GM12873 (cell line): ENCODE measurements around the gene UGT1A5.

ENCODE experiments used
- TF ChIP-seq, protein P1 (sequence below): IDR thresholded peaks from 2 replicates; pipeline ENCODE4 v1.5.1; 2012; ENCODE audit warnings: low read depth, mild to moderate bottlenecking, moderate library complexity, low read length, control low read depth; ENCODE audit not compliant: insufficient read depth; ENCODE audit errors: missing control alignments

Gene UGT1A5

DNA sequence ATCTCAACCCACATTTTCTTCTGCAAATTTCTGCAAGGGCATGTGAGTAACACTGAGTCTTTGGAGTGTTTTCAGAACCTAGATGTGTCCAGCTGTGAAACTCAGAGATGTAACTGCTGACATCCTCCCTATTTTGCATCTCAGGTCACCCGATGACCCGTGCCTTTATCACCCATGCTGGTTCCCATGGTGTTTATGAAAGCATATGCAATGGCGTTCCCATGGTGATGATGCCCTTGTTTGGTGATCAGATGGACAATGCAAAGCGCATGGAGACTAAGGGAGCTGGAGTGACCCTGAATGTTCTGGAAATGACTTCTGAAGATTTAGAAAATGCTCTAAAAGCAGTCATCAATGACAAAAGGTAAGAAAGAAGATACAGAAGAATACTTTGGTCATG lies 55.4 kb downstream of the UGT1A5 start:
- TF ChIP-seq, protein P1, sequence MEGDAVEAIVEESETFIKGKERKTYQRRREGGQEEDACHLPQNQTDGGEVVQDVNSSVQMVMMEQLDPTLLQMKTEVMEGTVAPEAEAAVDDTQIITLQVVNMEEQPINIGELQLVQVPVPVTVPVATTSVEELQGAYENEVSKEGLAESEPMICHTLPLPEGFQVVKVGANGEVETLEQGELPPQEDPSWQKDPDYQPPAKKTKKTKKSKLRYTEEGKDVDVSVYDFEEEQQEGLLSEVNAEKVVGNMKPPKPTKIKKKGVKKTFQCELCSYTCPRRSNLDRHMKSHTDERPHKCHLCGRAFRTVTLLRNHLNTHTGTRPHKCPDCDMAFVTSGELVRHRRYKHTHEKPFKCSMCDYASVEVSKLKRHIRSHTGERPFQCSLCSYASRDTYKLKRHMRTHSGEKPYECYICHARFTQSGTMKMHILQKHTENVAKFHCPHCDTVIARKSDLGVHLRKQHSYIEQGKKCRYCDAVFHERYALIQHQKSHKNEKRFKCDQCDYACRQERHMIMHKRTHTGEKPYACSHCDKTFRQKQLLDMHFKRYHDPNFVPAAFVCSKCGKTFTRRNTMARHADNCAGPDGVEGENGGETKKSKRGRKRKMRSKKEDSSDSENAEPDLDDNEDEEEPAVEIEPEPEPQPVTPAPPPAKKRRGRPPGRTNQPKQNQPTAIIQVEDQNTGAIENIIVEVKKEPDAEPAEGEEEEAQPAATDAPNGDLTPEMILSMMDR: no peak

DNA sequence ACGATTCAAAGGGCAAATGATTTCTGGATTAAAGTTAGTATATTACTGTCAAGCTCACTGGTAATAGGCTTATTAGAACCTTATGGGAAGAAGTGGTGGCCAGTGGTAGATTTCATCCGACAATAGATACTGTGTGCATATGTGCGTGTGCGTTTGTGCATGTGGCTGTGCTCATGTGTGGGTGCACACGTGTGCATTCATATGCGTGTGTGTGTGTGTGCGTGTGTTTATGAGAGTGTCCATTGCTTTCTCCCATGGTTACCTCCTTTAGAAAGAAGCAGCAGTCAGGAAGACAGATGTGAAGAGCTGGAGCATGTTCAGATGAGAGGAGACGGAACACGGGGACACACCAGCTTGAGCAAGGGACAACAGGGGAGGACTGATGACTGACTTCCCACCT lies 56.6 kb downstream of the UGT1A5 start:
- TF ChIP-seq, protein P1: no peak

DNA sequence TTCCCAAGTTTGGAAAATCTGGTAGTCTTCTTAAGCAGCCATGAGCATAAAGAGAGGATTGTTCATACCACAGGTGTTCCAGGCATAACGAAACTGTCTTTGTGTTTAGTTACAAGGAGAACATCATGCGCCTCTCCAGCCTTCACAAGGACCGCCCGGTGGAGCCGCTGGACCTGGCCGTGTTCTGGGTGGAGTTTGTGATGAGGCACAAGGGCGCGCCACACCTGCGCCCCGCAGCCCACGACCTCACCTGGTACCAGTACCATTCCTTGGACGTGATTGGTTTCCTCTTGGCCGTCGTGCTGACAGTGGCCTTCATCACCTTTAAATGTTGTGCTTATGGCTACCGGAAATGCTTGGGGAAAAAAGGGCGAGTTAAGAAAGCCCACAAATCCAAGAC lies 59.4 kb downstream of the UGT1A5 start:
- TF ChIP-seq, protein P1: no peak

DNA sequence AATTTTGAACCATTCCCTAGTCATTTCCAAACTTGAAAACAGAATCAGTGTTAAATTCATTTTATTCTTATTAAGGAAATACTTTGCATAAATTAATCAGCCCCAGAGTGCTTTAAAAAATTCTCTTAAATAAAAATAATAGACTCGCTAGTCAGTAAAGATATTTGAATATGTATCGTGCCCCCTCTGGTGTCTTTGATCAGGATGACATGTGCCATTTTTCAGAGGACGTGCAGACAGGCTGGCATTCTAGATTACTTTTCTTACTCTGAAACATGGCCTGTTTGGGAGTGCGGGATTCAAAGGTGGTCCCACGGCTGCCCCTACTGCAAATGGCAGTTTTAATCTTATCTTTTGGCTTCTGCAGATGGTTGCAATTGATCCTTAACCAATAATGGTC lies 59.9 kb downstream of the UGT1A5 start:
- TF ChIP-seq, protein P1: no peak

DNA sequence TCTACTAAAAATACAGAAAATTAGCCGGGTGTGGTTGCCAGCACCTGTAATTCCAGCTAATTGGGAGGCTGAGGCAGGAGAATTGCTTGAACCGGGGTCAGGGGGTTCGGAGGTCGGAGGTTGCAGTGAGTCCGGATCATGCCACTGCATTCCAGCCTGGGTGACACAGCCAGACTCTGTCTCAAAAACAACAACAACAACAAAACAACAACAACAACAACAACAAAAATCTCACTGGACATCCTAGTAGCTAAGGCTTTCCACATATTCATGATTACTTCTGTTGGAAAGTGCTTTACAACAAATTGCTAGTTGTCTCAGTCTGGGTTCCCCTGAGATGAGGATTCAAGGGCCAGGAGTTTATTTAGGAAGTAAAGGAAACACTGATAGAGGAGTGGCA lies 61.1 kb downstream of the UGT1A5 start:
- TF ChIP-seq, protein P1: no peak

DNA sequence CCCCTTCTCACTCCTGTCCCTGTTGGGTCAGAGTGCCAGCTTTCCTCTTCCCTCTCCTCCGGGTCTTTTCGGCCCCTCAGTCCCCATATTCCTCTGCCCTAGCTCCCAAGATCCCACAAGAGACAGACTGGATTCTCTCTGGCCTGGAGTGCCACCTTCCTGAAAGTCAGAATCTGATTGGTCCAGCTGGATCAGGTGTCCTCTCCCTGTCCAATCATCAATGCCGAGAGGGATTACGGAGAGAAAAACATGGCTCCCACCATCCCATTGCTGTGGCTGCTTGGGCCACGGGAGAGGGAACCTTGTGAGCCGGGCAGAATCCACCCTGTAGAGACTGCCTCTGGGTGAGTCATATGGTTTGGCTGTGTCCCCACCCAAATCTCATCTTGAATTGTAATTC lies 62.7 kb downstream of the UGT1A5 start:
- TF ChIP-seq, protein P1: no peak

DNA sequence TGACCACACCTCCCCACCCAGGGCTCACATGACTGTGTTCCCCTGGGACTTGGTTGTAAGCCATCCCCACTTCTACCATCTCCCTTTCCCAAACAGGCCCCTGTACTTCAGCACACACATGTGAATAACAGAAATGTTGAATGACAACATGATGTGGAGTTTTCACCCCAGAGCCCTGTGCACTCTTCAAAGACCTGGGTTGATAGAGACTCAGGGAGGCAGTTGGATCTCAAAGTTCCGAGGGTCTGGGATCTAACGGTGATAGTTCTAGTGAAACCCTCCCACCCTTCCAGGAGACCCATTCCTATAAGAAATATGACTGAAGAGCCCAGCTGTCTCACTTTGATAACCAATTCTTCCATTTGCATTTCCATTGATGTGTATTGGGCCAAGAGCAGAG lies 65.3 kb downstream of the UGT1A5 start, which contains the start of gene MROH2A:
Gene MROH2A, plus strand, starts transcription at position 301 of the 400 bp plus-strand sequence. CDS start 1,029 bp downstream, outside the sequence.
- TF ChIP-seq, protein P1: no peak
